GM12878 (cell line): ENCODE results near the gene HECTD4. TPM values are rescaled to one million over a fixed set of nuclear protein-coding genes. Genes with fewer than 3 reads are reported as not detected.

Source experiments
- ATAC-seq: fragments of 200-7000 bp; cut with Tn5 transposase; 3 replicates; pipeline ENCODE4 v1.9.1; 2020; ENCODE audit warnings: mild to moderate bottlenecking, moderate library complexity
- BruUV-seq: library from RNA; stranded (reverse); fragments of 400-500 nt; replicated peaks from 2 replicates; lab custom pipeline; 2021; lab: Mats Ljungman, UMichigan
- CTCF ChIA-PET: fragments of 300-600 bp; sonication (Branson Sonifier 250); formaldehyde crosslinking; extraction: SDS; loops from one replicate; lab custom pipeline; 2021; ENCODE audit warnings: inconsistent platforms; lab: Yijun Ruan, JAX
- POLR2A ChIA-PET: fragments of 350-600 bp; formaldehyde crosslinking; extraction: SDS; loops from one replicate; lab custom pipeline; 2021; ENCODE audit warnings: inconsistent platforms; lab: Charles Lee
- RAD21 ChIA-PET: fragments of 300-600 bp; sonication (Branson Sonifier 250); formaldehyde crosslinking; loops from one replicate; lab custom pipeline; 2023; ENCODE audit warnings: antibody characterized with exemption; ENCODE audit not compliant: unreplicated experiment; lab: Charles Lee
- SMC1A ChIA-PET: fragments of 300-600 bp; sonication (Branson Sonifier 250); formaldehyde crosslinking; loops from one replicate; lab custom pipeline; 2023; ENCODE audit not compliant: unreplicated experiment, uncharacterized antibody; lab: Charles Lee
- DNase-seq: peaks from one replicate; pipeline ENCODE4 v3.0.0-alpha.2; 2011; ENCODE audit warnings: low read depth, low spot score
- FAIRE-seq: peaks from 3 replicates; lab custom pipeline; 2011; peaks lifted over from hg19 to GRCh38; lab: Jason Lieb, UNC
- H2AFZ ChIP-seq: 2 replicates; pipeline ENCODE4 v1.6.0; 2011; ENCODE audit warnings: low read depth, low read length, control low read depth; ENCODE audit not compliant: control insufficient read depth
- H3K27ac ChIP-seq: 2 replicates; pipeline ENCODE4 v1.5.1; 2011; ENCODE audit warnings: control low read depth; ENCODE audit not compliant: control insufficient read depth, insufficient read depth
- H3K27me3 ChIP-seq, 2 experiments: replicated peaks in 1 of 2; 2 replicates each; pipeline versions ENCODE4 v1.6.0 to v1.6.1; 2011; ENCODE audit warnings: low read length in 1 of 2; ENCODE audit not compliant: control insufficient read depth in 2 of 2, insufficient read depth in 2 of 2
- H3K36me3 ChIP-seq, 2 experiments: 2 replicates each; pipeline ENCODE4 v1.5.1; 2011; ENCODE audit warnings: low read length in 1 of 2; ENCODE audit not compliant: control insufficient read depth in 2 of 2, insufficient read depth in 2 of 2
- H3K4me1 ChIP-seq: 2 replicates; pipeline ENCODE4 v1.6.1; 2011; ENCODE audit warnings: mild to moderate bottlenecking, low read length, moderate library complexity, mixed read lengths; ENCODE audit not compliant: control insufficient read depth, insufficient read depth
- H3K4me2 ChIP-seq: 2 replicates; pipeline ENCODE4 v1.6.0; 2011; ENCODE audit warnings: control low read depth; ENCODE audit not compliant: control insufficient read depth, insufficient read depth
- H3K4me3 ChIP-seq: fragments of 200-600 bp; sonication (generic); 2 replicates; pipeline ENCODE4 v1.5.1; 2016
- H3K79me2 ChIP-seq: 2 replicates; pipeline ENCODE4 v1.6.0; 2011; ENCODE audit warnings: low read length; ENCODE audit not compliant: control insufficient read depth, insufficient read depth
- H3K9ac ChIP-seq: 2 replicates; pipeline ENCODE4 v1.8.0; 2011; ENCODE audit warnings: low read length, control low read depth, mixed read lengths; ENCODE audit not compliant: control insufficient read depth, insufficient read depth
- H3K9me3 ChIP-seq: replicated peaks from 3 replicates; pipeline ENCODE4 v1.5.1; 2011; ENCODE audit warnings: mild to moderate bottlenecking, low read length; ENCODE audit not compliant: control insufficient read depth, insufficient read depth
- H4K20me1 ChIP-seq: 2 replicates; pipeline ENCODE4 v1.6.0; 2011; ENCODE audit not compliant: control insufficient read depth, insufficient read depth
- BMI1 ChIP-seq: fragments of 450-650 bp; IDR thresholded peaks from 2 replicates; pipeline ENCODE4 v1.6.1; 2016; ENCODE audit warnings: mild to moderate bottlenecking, moderate library complexity, borderline replicate concordance
- CBX3 ChIP-seq: fragments of 200-600 bp; sonication (generic); IDR thresholded peaks from 2 replicates; pipeline ENCODE4 v1.6.1; 2016; ENCODE audit warnings: low read depth, borderline replicate concordance
- CREM ChIP-seq: IDR thresholded peaks from 2 replicates; pipeline ENCODE4 v1.6.1; 2014; ENCODE audit warnings: antibody characterized with exemption, low read depth
- EGR1 ChIP-seq, 2 experiments: IDR thresholded peaks; 1 replicate in 1 of 2; 2 replicates in 1 of 2; pipeline ENCODE4 v1.6.1; 2011 to 2012; ENCODE audit warnings: low read depth in 2 of 2, low read length in 2 of 2, borderline replicate concordance in 1 of 2, mild to moderate bottlenecking in 1 of 2, moderate library complexity in 1 of 2
- MTA3 ChIP-seq: IDR thresholded peaks from 2 replicates; pipeline ENCODE4 v1.6.1; 2012; ENCODE audit warnings: low read length, inconsistent platforms, borderline replicate concordance
- NR2C1 ChIP-seq: fragments of 450-650 bp; IDR thresholded peaks from 2 replicates; pipeline ENCODE4 v1.6.1; 2017; ENCODE audit warnings: antibody characterized with exemption, mild to moderate bottlenecking, moderate library complexity
- NR2C2 ChIP-seq: IDR thresholded peaks from 2 replicates; pipeline ENCODE4 v1.6.1; 2011; ENCODE audit warnings: borderline replicate concordance, low read depth; ENCODE audit not compliant: control insufficient read depth, insufficient read length
- PML ChIP-seq: IDR thresholded peaks from 2 replicates; pipeline ENCODE4 v1.6.1; 2012; ENCODE audit warnings: low read length, inconsistent platforms
- TARDBP ChIP-seq: IDR thresholded peaks from 2 replicates; pipeline ENCODE4 v1.6.1; 2016; ENCODE audit warnings: borderline replicate concordance
- ZNF622 ChIP-seq: fragments of 450-650 bp; IDR thresholded peaks from 2 replicates; pipeline ENCODE4 v1.6.1; 2017; ENCODE audit warnings: mild to moderate bottlenecking, inconsistent platforms
- WGBS: methylation state at CpG from one replicate; pipeline ENCODE4 v1.1.6; 2016; ENCODE audit warnings: low lambda C conversion rate; ENCODE audit not compliant: insufficient replicate concordance, insufficient coverage; ENCODE audit errors: missing lambda C conversion rate; 5-methylcytosine and 5-hydroxymethylcytosine counted together
- in situ Hi-C: fragments of 300-500 bp; cut with MboI; formaldehyde crosslinking; loops from 9 replicates; pipeline ENCODE4 v1.14.3; 2018; ENCODE audit warnings: mixed read lengths
- intact Hi-C: fragments of 100-400 bp; cut with micrococcal nuclease; formaldehyde crosslinking; loops from one replicate; pipeline ENCODE4 v1.14.2; 2022; ENCODE audit not compliant: unreplicated experiment
- polyA plus RNA-seq, 11 experiments: library from polyadenylated mRNA; depleted of rRNA in 4 of 11; unstranded in 6 of 11; stranded (reverse) in 5 of 11; fragments of >200 nt; fragmentation: Nextera tagmentation in 4 of 11; fragmentation: Illumina TruSeq in 1 of 11; extraction: Ambion mirVana in 4 of 11; extraction: Trizol in 1 of 11; gene quantifications; 1 replicate in 1 of 11; 2 replicates in 10 of 11; pipeline versions ENCODE4 v1.2.1 to v1.2.3, GENCODE V29; 2011 to 2016; ENCODE audit warnings: inconsistent platforms in 2 of 11, missing spikeins in 2 of 11, low read depth in 1 of 11
- total RNA-seq, 4 experiments: library from RNA; depleted of rRNA in 3 of 4; stranded (reverse); fragments of >200 nt in 3 of 4; fragmentation: Illumina TruSeq in 1 of 4; extraction: Trizol in 1 of 4; gene quantifications; 2 replicates each; pipeline versions ENCODE4 v1.2.1 to v1.2.3, GENCODE V29; 2013 to 2021
- TF ChIP-seq, protein P1 (sequence below): IDR thresholded peaks from 2 replicates; pipeline ENCODE4 v1.6.1; 2011; ENCODE audit warnings: low read depth, low read length, improper control_type of control experiment, borderline replicate concordance

The HECTD4 gene
- total and polyA plus RNA-seq, 10 of the 15 experiments (the other 5 are each of a cell fraction or from before 2014, with no cell fraction given): 5.8 to 43.9 (median 17.9) TPM

DNA sequence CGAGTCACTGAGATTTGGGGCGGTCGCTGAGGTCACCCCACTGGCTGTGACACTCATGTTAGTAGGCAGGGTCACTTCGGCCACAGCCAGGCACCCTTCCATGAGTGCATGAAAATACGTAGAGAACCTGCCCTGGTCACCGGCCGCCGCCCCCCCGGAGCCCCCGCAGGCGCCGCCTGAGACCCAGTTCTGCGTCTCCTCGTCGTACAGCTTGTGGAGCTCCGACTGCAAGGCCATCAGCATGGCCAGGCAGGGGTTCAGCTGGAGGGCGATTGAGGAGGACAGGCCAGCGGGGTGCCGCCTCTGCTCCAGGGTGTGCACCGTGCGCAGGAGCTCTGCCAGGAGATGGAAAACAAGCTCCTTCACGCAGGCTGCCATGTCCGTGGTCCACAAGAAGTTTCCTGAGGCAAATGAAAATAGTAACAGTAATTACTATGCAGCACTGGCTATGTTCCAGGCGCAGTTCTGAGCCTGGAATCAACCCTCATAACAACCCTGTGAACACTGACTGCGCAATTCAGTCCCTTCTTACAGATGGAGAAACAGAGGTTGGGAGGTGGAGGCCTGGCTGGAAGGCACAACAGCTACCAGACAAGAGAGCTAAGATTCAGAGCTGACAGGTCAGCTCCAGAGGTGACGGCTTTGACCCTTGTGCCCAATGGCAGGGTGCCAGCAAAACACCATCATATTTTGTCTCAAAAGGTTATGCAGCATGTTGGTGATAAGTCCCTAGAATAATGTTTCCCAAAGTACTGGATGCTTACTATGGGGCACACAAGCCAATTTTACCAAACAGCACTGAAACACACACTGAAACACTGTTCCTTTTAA lies 196.9 kb downstream of the HECTD4 start:
- Histone ChIP-seq H3K4me3 (no peak overlapping the region), H3K9ac (no peak overlapping the region), H3K4me1 (peaks cover 17% of the 10 kb centered on the region), H3K9me3 (no peaks in the 10 kb centered on the region), H4K20me1 (no peaks in the 10 kb centered on the region), H3K27me3 (no peaks in the 10 kb centered on the region), H2AFZ (no peak overlapping the region), H3K36me3 (peaks cover 10 to 21% of the 10 kb centered on the region in 2 experiments; a peak in 3 of 4 replicates), H3K27ac (no peak overlapping the region), H3K79me2 (no peaks in the 10 kb centered on the region), H3K4me2 (no peak overlapping the region)
- TF ChIP-seq TARDBP: no peak
- TF ChIP-seq, protein P1, sequence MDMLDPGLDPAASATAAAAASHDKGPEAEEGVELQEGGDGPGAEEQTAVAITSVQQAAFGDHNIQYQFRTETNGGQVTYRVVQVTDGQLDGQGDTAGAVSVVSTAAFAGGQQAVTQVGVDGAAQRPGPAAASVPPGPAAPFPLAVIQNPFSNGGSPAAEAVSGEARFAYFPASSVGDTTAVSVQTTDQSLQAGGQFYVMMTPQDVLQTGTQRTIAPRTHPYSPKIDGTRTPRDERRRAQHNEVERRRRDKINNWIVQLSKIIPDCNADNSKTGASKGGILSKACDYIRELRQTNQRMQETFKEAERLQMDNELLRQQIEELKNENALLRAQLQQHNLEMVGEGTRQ: no peak
- TF ChIP-seq ZNF622: no peak
- no peak for TF ChIP-seq NR2C2
- TF ChIP-seq PML: no peak
- no peak for TF ChIP-seq CBX3
- no peak for TF ChIP-seq EGR1 (IDR thresholded peaks at IDR 0.05; ENCODE audit: borderline replicate concordance in 1 of 2, low read depth in 2 of 2, low read length in 2 of 2)
- no peak for TF ChIP-seq CREM
- TF ChIP-seq MTA3: no peak
- no peak for TF ChIP-seq BMI1
- TF ChIP-seq NR2C1: no peak
- CTCF ChIA-PET: no interaction called here
- intact Hi-C loops: no loop called here
- DNase-seq: no peak
- BruUV-seq: no TSS peak
- FAIRE-seq: no peak
- SMC1A ChIA-PET: interaction anchor here (0.6 kb wide), 1 partner anchor 73 kb away, joined by 3 read pairs; no protein-coding TSS in a partner anchor
- POLR2A ChIA-PET: no interaction called here
- in situ Hi-C loops: no loop called here
- RAD21 ChIA-PET: interaction anchor here (1.9 kb wide), 1 partner anchor 13 kb away, joined by 5 read pairs; no protein-coding TSS in a partner anchor
- no peak for ATAC-seq
- 99% methylated on average over 22 of the region's 26 CpGs for WGBS
